ENCODE data around the gene FKBP1B.

The FKBP1B gene

DNA sequence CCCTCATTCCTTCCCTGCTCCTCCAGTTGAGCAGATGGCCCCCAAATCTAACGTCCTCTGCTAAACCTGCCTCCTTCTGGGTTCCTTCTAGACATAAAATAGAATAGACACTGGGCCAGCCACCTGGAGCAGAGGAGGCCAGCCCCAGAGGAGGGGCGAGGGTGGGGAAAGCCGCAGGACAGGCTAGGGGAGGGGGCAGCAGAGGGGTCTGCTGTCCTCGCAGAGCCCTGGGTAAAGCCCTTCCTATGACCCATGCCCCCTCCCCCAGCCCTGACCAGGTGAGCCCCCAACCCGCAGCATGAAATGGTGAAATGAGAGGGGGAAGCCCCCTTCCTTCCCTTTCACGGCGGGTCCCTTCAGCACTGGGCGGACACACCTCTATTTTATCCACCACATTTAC lies 31.8 kb upstream of the FKBP1B start:
- no peak for DNase-seq (ENCODE audit: insufficient read length, low spot score)
- no peak for FAIRE-seq
- TF ChIP-seq, protein P1, sequence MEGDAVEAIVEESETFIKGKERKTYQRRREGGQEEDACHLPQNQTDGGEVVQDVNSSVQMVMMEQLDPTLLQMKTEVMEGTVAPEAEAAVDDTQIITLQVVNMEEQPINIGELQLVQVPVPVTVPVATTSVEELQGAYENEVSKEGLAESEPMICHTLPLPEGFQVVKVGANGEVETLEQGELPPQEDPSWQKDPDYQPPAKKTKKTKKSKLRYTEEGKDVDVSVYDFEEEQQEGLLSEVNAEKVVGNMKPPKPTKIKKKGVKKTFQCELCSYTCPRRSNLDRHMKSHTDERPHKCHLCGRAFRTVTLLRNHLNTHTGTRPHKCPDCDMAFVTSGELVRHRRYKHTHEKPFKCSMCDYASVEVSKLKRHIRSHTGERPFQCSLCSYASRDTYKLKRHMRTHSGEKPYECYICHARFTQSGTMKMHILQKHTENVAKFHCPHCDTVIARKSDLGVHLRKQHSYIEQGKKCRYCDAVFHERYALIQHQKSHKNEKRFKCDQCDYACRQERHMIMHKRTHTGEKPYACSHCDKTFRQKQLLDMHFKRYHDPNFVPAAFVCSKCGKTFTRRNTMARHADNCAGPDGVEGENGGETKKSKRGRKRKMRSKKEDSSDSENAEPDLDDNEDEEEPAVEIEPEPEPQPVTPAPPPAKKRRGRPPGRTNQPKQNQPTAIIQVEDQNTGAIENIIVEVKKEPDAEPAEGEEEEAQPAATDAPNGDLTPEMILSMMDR (IDR thresholded peaks at IDR 0.05; ENCODE audit: insufficient read depth, missing control alignments) = no peak

DNA sequence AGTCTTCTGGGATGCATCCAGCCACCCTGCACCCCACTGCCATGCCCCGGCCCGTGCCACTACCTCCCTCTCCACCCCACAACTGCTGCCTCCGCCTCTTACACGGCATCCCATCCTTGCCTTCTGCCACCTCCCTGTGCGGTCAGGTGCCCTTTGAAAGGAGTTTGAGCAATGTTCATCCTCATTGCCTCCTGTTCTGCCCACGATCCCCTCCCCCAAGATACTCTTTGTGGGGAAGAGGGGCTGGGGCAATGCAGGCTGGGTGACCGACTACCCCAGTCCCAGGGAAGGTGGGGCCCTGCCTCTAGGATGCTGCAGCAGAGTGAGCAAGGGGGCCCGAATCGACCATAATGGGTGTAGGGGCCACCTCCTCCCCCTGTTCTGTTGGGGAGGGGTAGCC lies 31.3 kb upstream of the FKBP1B start:
- FAIRE-seq (no peak), DNase-seq (ENCODE audit: insufficient read length, low spot score) (no peak)
- TF ChIP-seq, protein P1 (IDR thresholded peaks at IDR 0.05; ENCODE audit: insufficient read depth, missing control alignments) = no peak

DNA sequence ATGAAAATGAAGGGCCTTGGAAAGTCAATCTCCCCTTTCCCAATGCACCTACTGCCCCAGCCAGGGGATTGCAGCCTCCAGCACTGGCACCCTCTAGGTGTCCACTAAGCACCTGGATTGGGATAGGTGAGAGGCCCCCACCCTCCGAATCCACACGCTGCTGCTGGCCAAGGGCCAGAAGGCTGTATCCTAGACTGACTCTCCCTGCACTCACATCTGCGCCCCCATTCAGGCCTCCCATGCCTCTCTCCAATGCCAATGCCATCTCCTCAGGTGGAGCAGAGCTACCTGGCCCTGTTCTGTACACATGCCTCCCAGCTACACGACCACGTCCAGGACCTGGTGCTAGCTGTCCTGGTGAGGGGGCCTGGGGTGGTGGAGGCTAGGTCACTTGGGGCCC lies 29.8 kb upstream of the FKBP1B start:
- TF ChIP-seq, protein P1 (IDR thresholded peaks at IDR 0.05; ENCODE audit: insufficient read depth, missing control alignments) = no peak
- FAIRE-seq (no peak), DNase-seq (ENCODE audit: insufficient read length, low spot score) (no peak)

DNA sequence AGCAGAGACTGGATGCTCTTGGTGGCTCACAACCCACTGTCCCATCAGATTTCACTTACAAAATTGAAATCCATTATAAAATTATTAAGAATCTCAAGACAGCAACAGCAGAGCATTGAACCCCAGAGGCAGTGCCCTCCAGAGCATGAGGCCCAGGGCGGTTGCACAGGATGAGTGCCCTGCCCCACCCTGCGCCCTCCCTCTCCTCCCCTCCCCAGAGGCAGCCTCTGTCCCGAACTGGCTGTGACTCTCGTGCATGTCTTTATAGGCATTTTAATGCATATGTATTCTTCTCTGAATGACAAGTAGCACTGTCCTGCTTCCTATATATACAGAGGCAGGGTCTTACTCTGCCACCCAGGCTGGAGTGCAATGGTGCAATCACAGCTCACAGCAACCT lies 29.3 kb upstream of the FKBP1B start:
- TF ChIP-seq, protein P1 (IDR thresholded peaks at IDR 0.05; ENCODE audit: insufficient read depth, missing control alignments) = no peak
- FAIRE-seq (no peak), DNase-seq (ENCODE audit: insufficient read length, low spot score) (no peak)

DNA sequence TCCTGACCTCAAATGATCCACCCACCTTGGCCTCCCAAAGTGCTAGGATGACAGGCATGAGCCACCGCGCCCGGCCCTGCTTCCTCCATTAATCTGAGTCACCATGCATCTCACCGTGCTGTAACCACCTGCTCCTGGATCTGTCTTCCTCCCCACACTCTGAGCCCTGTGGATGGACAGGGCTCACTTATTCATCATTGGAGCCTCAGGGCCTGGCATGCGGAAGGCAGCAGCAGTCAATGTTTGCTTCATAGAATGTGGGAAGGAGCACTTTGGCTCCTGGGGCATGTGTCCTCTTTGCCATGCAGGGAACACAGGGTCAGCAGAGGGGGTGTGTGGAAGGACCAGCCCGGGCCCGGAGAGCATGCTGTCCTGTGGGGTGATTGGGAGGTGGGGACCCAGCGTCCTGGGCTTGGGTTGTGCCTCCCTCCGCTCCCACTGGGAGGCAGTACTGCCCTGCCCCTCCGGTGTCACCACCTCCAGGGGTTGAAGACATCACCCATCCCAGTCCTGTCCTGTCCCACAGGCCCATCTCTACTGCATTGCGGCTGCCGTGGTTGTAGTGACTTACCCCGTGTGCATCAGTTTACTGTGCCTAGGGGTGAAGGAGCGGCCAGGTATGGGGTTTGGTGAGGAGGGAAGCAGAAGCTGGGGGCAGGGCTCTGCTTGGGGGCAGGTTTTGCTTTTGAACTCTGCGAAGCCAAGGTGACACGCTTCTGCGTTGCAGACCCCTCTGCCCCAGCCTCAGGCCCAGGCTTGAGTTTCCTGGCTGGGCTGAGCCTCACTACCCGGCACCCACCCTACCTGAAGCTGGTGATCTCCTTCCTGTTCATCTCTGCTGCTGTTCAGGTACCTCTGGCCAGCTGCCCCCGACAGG lies 28.2 kb upstream of the FKBP1B start:
- TF ChIP-seq, protein P1 (IDR thresholded peaks at IDR 0.05; ENCODE audit: insufficient read depth, missing control alignments) = peak; percentile 39
- DNase-seq (ENCODE audit: insufficient read length, low spot score) = no peak
- no peak for FAIRE-seq

DNA sequence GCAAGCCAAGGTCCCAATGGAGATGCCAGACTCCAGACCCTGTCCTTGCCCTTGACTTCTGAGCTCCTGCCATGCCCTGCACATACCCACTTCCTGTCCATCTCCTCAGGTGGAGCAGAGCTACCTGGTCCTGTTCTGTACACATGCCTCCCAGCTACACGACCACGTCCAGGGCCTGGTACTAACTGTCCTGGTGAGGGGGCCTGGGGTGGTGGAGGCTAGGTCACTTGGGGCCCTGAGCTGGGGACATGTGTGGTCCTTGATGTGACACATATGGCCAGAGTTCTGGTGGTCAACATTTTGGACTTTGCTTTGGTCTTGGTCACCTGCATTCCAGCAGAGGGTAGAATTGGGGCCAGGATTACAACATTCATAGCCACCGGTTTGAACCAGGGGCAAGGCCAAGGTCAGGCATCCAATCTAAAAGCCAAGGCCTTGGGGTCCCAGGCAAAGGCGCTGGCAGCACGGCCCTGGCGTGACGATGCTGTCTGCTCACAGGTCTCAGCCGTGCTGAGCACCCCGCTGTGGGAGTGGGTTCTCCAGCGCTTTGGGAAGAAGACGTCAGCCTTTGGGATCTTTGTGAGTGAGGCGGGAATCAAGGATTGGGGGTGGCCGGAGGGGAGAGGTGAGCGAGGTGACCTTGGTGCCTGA lies 27.1 kb upstream of the FKBP1B start:
- FAIRE-seq = no peak

More for the DNA sequence above, 27.1 kb upstream of the FKBP1B start:
- TF ChIP-seq, protein P1 (IDR thresholded peaks at IDR 0.05; ENCODE audit: insufficient read depth, missing control alignments) = no peak
- no peak for DNase-seq (ENCODE audit: insufficient read length, low spot score)
